Measurements from ENCODE around the gene MAEL. TPM values are rescaled to one million over a fixed set of nuclear protein-coding genes. Genes with fewer than 3 reads are reported as not detected.
A peak's percentile ranks its signal among the peaks of the same experiment; 100 is the strongest.

MAEL gene
- total and polyA plus RNA-seq, 4 donors, result 0.03 to 0.06 TPM; not detected in 2

DNA sequence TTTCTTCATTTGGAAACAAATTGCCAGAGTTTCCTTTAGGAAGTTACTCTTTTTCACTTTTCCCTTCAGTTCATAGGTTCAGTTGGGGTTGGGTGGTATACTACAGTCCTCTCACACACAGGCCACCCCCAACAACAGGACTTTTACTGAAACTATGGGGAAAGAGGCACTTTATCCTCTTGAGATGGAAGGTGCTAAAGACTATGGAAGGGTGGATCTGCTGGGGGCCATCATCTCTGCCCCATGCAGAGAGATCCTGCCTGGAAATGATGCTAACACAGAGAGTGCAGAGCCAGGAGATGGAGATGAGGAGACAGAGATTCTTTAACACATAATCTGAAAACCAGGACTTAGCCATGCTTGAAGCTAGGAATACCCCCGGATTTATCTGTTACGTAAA is 38.0 kb upstream of the MAEL start:
- TF ChIP-seq, protein P1, sequence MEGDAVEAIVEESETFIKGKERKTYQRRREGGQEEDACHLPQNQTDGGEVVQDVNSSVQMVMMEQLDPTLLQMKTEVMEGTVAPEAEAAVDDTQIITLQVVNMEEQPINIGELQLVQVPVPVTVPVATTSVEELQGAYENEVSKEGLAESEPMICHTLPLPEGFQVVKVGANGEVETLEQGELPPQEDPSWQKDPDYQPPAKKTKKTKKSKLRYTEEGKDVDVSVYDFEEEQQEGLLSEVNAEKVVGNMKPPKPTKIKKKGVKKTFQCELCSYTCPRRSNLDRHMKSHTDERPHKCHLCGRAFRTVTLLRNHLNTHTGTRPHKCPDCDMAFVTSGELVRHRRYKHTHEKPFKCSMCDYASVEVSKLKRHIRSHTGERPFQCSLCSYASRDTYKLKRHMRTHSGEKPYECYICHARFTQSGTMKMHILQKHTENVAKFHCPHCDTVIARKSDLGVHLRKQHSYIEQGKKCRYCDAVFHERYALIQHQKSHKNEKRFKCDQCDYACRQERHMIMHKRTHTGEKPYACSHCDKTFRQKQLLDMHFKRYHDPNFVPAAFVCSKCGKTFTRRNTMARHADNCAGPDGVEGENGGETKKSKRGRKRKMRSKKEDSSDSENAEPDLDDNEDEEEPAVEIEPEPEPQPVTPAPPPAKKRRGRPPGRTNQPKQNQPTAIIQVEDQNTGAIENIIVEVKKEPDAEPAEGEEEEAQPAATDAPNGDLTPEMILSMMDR (IDR thresholded peaks at IDR 0.05; ENCODE audit: control extremely low read depth, extremely low read depth), result no peak
- Histone ChIP-seq H3K27ac (ENCODE audit: low read depth in 1 of 2, low read length in 1 of 2) (no peak overlapping the region), H3K4me3 (no peak overlapping the region), H3K36me3 (ENCODE audit: control insufficient read depth in 4 of 4, insufficient read depth in 4 of 4, low read length in 4 of 4) (no peaks in the 10 kb centered on the region), H3K27me3 (ENCODE audit: control insufficient read depth in 3 of 3, insufficient read depth in 3 of 3, low read length in 2 of 3) (peaks cover 0 to 13% (median 8%) of the 10 kb centered on the region in 3 donors), H3K4me1 (ENCODE audit: control insufficient read depth in 5 of 5, insufficient read depth in 5 of 5, low read length in 5 of 5) (peaks cover 0 to 6% (median 2%) of the 10 kb centered on the region in 5 donors), H3K9me3 (ENCODE audit: control insufficient read depth in 4 of 4, insufficient read depth in 3 of 4, low read length in 3 of 4) (no peaks in the 10 kb centered on the region), H3K9ac (ENCODE audit: insufficient read depth in 1 of 2, low read length in 2 of 2) (no peak overlapping the region)
- DNase-seq (no peak), ATAC-seq (ENCODE audit: insufficient read depth, low FRiP score) (no peak)
- WGBS, 2 donors, result 85 to 96% methylated on average over 2 of the region's 2 CpGs

- no peaks in the 10 kb centered on the region for H3K36me3 ChIP-seq (ENCODE audit: control insufficient read depth in 4 of 4, insufficient read depth in 4 of 4, low read length in 4 of 4)
- no peaks in the 10 kb centered on the region for H3K9me3 ChIP-seq (ENCODE audit: control insufficient read depth in 4 of 4, insufficient read depth in 3 of 4, low read length in 3 of 4)
- no peak overlapping the region for H3K9ac ChIP-seq (ENCODE audit: insufficient read depth in 1 of 2, low read length in 2 of 2)
- TF ChIP-seq, protein P1 (IDR thresholded peaks at IDR 0.05; ENCODE audit: control extremely low read depth, extremely low read depth), result no peak
- H3K27me3 ChIP-seq (ENCODE audit: control insufficient read depth in 3 of 3, insufficient read depth in 3 of 3, low read length in 2 of 3), result peaks cover 0 to 13% (median 5%) of the 10 kb centered on the region in 3 donors
- H3K27ac ChIP-seq (ENCODE audit: low read depth in 1 of 2, low read length in 1 of 2), result peak overlapping the region in 1 of 2 donors; percentile 49
- no peak for ATAC-seq (ENCODE audit: insufficient read depth, low FRiP score)
- WGBS, 2 donors, result 61 to 80% methylated on average over 4 of the region's 4 CpGs
- H3K4me1 ChIP-seq (ENCODE audit: control insufficient read depth in 5 of 5, insufficient read depth in 5 of 5, low read length in 5 of 5), result peaks cover 0 to 5% (median 2%) of the 10 kb centered on the region in 5 donors
- no peak for DNase-seq
- no peak overlapping the region for H3K4me3 ChIP-seq
Measured at GRCh38 chr1:166952002-166952746, 36.9 kb upstream of the MAEL start.

GRCh38 chr1:166953491-166953890 is 35.6 kb upstream of the MAEL start:
- Histone ChIP-seq H3K4me3 (no peak overlapping the region), H3K9ac (ENCODE audit: insufficient read depth in 1 of 2, low read length in 2 of 2) (no peak overlapping the region), H3K36me3 (ENCODE audit: control insufficient read depth in 4 of 4, insufficient read depth in 4 of 4, low read length in 4 of 4) (no peaks in the 10 kb centered on the region), H3K27me3 (ENCODE audit: control insufficient read depth in 3 of 3, insufficient read depth in 3 of 3, low read length in 2 of 3) (peaks cover 0 to 6% (median under 1%) of the 10 kb centered on the region in 3 donors), H3K27ac (ENCODE audit: low read depth in 1 of 2, low read length in 1 of 2) (no peak overlapping the region), H3K9me3 (ENCODE audit: control insufficient read depth in 4 of 4, insufficient read depth in 3 of 4, low read length in 3 of 4) (no peaks in the 10 kb centered on the region), H3K4me1 (ENCODE audit: control insufficient read depth in 5 of 5, insufficient read depth in 5 of 5, low read length in 5 of 5) (peaks cover 0 to 5% (median 0%) of the 10 kb centered on the region in 5 donors)
- no peak for ATAC-seq (ENCODE audit: insufficient read depth, low FRiP score)
- TF ChIP-seq, protein P1 (IDR thresholded peaks at IDR 0.05; ENCODE audit: control extremely low read depth, extremely low read depth), result no peak
- no peak for DNase-seq
